ENCODE measurements around the gene DNM3. TPM values are rescaled to one million over a fixed set of nuclear protein-coding genes. Genes with fewer than 3 reads are reported as not detected.

DNM3 gene
- total RNA-seq, 3 donors from 2014 or later (not counting 1 experiment from before 2014, with no cell fraction given): 2.5 to 3.3 (median 2.8) TPM

DNA sequence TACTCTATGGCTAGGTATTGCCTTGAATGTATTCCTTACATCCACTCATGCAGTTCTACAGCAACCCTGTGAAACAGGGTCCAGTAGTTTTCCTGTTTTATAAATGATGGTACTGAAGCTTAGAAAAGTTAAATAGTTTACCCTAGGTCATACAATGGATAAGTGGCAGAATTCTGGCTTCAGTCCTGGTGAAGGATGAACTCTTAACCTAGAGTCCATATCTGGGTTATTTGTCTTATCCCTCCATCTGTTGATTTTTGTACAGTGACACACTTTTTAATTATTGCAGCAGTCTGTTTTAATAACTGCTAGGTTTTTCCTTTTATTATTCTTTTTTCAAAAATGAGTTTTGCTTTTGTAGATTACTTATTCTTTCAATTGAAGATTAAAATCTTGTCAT is 263.9 kb downstream of the DNM3 start:
- no peaks in the 10 kb centered on the region for H3K27me3 ChIP-seq (ENCODE audit: control insufficient read depth, insufficient read depth, low read length)
- ATAC-seq (no peak), DNase-seq (no peak)
- intact Hi-C loops (cut with micrococcal nuclease): no loop called here
- no peak overlapping the region for H3K27ac Mint-ChIP-seq
- H3K4me1 Mint-ChIP-seq: no peaks in the 10 kb centered on the region
- no peaks in the 10 kb centered on the region for H3K36me3 ChIP-seq (ENCODE audit: control insufficient read depth, insufficient read depth, low read length)
- H3K9me3 Mint-ChIP-seq: no peaks in the 10 kb centered on the region
- H3K9me3 ChIP-seq (ENCODE audit: control insufficient read depth, insufficient read depth, low read length): no peaks in the 10 kb centered on the region
- no peaks in the 10 kb centered on the region for H3K4me1 ChIP-seq (ENCODE audit: control insufficient read depth, insufficient read depth, low read length)
- TF ChIP-seq, protein P1, sequence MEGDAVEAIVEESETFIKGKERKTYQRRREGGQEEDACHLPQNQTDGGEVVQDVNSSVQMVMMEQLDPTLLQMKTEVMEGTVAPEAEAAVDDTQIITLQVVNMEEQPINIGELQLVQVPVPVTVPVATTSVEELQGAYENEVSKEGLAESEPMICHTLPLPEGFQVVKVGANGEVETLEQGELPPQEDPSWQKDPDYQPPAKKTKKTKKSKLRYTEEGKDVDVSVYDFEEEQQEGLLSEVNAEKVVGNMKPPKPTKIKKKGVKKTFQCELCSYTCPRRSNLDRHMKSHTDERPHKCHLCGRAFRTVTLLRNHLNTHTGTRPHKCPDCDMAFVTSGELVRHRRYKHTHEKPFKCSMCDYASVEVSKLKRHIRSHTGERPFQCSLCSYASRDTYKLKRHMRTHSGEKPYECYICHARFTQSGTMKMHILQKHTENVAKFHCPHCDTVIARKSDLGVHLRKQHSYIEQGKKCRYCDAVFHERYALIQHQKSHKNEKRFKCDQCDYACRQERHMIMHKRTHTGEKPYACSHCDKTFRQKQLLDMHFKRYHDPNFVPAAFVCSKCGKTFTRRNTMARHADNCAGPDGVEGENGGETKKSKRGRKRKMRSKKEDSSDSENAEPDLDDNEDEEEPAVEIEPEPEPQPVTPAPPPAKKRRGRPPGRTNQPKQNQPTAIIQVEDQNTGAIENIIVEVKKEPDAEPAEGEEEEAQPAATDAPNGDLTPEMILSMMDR (IDR thresholded peaks at IDR 0.05): no peak
- no peak overlapping the region for H3K4me3 Mint-ChIP-seq
- peaks cover 7 to 18% of the 10 kb centered on the region in 2 donors for H3K27me3 Mint-ChIP-seq (ENCODE audit: low read depth in 2 of 2)
- no peak overlapping the region for H3K27ac ChIP-seq (ENCODE audit: low read length)
- no peak overlapping the region for H3K4me3 ChIP-seq (ENCODE audit: low read length)
- H3K36me3 Mint-ChIP-seq: no peaks in the 10 kb centered on the region

- Mint-ChIP-seq H3K27me3 (ENCODE audit: low read depth in 2 of 2) (peaks cover 8 to 18% of the 10 kb centered on the region in 2 donors), H3K4me3 (no peak overlapping the region), H3K27ac (no peak overlapping the region), H3K4me1 (no peaks in the 10 kb centered on the region), H3K36me3 (no peaks in the 10 kb centered on the region), H3K9me3 (no peaks in the 10 kb centered on the region)
- intact Hi-C loops (cut with micrococcal nuclease): no loop called here
- DNase-seq (no peak), ATAC-seq (no peak)
- Histone ChIP-seq H3K9me3 (ENCODE audit: control insufficient read depth, insufficient read depth, low read length) (no peaks in the 10 kb centered on the region), H3K36me3 (ENCODE audit: control insufficient read depth, insufficient read depth, low read length) (no peaks in the 10 kb centered on the region), H3K4me3 (ENCODE audit: low read length) (no peak overlapping the region), H3K4me1 (ENCODE audit: control insufficient read depth, insufficient read depth, low read length) (no peaks in the 10 kb centered on the region), H3K27ac (ENCODE audit: low read length) (no peak overlapping the region), H3K27me3 (ENCODE audit: control insufficient read depth, insufficient read depth, low read length) (no peaks in the 10 kb centered on the region)
- 100% methylated on average over 3 of the region's 4 CpGs for WGBS (ENCODE audit: insufficient coverage)
- TF ChIP-seq, protein P1 (IDR thresholded peaks at IDR 0.05): no peak
These were observed 266.1 kb downstream of the DNM3 start for GRCh38 chr1:172107316-172107975.

GRCh38 chr1:172108161-172108893 is 267.0 kb downstream of the DNM3 start:
- no peaks in the 10 kb centered on the region for H3K9me3 ChIP-seq (ENCODE audit: control insufficient read depth, insufficient read depth, low read length)
- H3K4me1 ChIP-seq (ENCODE audit: control insufficient read depth, insufficient read depth, low read length): no peaks in the 10 kb centered on the region
- TF ChIP-seq, protein P1 (IDR thresholded peaks at IDR 0.05): no peak
- no peaks in the 10 kb centered on the region for H3K27me3 ChIP-seq (ENCODE audit: control insufficient read depth, insufficient read depth, low read length)
- intact Hi-C loops (cut with micrococcal nuclease): no loop called here
- Mint-ChIP-seq H3K36me3 (no peaks in the 10 kb centered on the region), H3K9me3 (no peaks in the 10 kb centered on the region), H3K27me3 (ENCODE audit: low read depth in 2 of 2) (peaks cover 8 to 18% of the 10 kb centered on the region in 2 donors), H3K4me3 (no peak overlapping the region), H3K27ac (no peak overlapping the region), H3K4me1 (no peaks in the 10 kb centered on the region)
- no peak overlapping the region for H3K27ac ChIP-seq (ENCODE audit: low read length)
- no peaks in the 10 kb centered on the region for H3K36me3 ChIP-seq (ENCODE audit: control insufficient read depth, insufficient read depth, low read length)
- DNase-seq: no peak
- ATAC-seq: no peak
- no peak overlapping the region for H3K4me3 ChIP-seq (ENCODE audit: low read length)
